Measurements from ENCODE around the gene PTX4.

The PTX4 gene

GRCh38 chr16:1524366-1524765 lies 35.6 kb upstream of the PTX4 start:
- DNase-seq (ENCODE audit: low spot score), result no peak

- no peak for DNase-seq (ENCODE audit: low spot score)
Measured at GRCh38 chr16:1523581-1524245, 35.0 kb upstream of the PTX4 start.

- DNase-seq (ENCODE audit: low spot score), result no peak
Measured at GRCh38 chr16:1520461-1520860, 31.7 kb upstream of the PTX4 start.

- DNase-seq (ENCODE audit: low spot score), result no peak
Measured at GRCh38 chr16:1519831-1520230, 31.1 kb upstream of the PTX4 start.

GRCh38 chr16:1518626-1519135 lies 29.9 kb upstream of the PTX4 start:
- no peak for DNase-seq (ENCODE audit: low spot score)

- DNase-seq (ENCODE audit: low spot score), result no peak
Measured at GRCh38 chr16:1514507-1514906, 25.8 kb upstream of the PTX4 start.

GRCh38 chr16:1512774-1513173 lies 24.0 kb upstream of the PTX4 start:
- peak; percentile 45 for DNase-seq (ENCODE audit: low spot score)

- DNase-seq (ENCODE audit: low spot score), result peak; percentile 16
Measured at GRCh38 chr16:1511662-1512569, 23.2 kb upstream of the PTX4 start.

- DNase-seq (ENCODE audit: low spot score), result no peak
Measured at GRCh38 chr16:1510941-1511351, 22.2 kb upstream of the PTX4 start.

GRCh38 chr16:1510272-1510671 lies 21.5 kb upstream of the PTX4 start:
- DNase-seq (ENCODE audit: low spot score), result no peak

GRCh38 chr16:1509307-1510221 lies 20.8 kb upstream of the PTX4 start:
- DNase-seq (ENCODE audit: low spot score), result peak; percentile 65

GRCh38 chr16:1508494-1509187 lies 19.9 kb upstream of the PTX4 start:
- DNase-seq (ENCODE audit: low spot score), result no peak

- no peak for DNase-seq (ENCODE audit: low spot score)
Measured at GRCh38 chr16:1506494-1507213, 17.9 kb upstream of the PTX4 start.

GRCh38 chr16:1505912-1506311 lies 17.2 kb upstream of the PTX4 start:
- DNase-seq (ENCODE audit: low spot score), result no peak

GRCh38 chr16:1505073-1505844 lies 16.5 kb upstream of the PTX4 start:
- no peak for DNase-seq (ENCODE audit: low spot score)

GRCh38 chr16:1503110-1503955 lies 14.6 kb upstream of the PTX4 start:
- no peak for DNase-seq (ENCODE audit: low spot score)

GRCh38 chr16:1502092-1503004 lies 13.6 kb upstream of the PTX4 start:
- no peak for DNase-seq (ENCODE audit: low spot score)

- no peak for DNase-seq (ENCODE audit: low spot score)
Measured at GRCh38 chr16:1501630-1502029, 12.9 kb upstream of the PTX4 start.
